Endothelial cell of umbilical vein (primary cell): Measurements from ENCODE around the gene TXNDC12. TPM values are rescaled to one million over a fixed set of nuclear protein-coding genes. Genes with fewer than 3 reads are reported as not detected.
"Not testable (repeated sequence)": the region's sequence is repeated elsewhere in the genome, so short reads cannot be mapped to it uniquely, and the experiment has no call there.

Experiments
- BruUV-seq: library from RNA; stranded (reverse); fragments of 400-500 nt; replicated peaks from 2 replicates; lab custom pipeline; 2021; lab: Mats Ljungman, UMichigan
- CTCF ChIA-PET: fragments of 300-600, 350-600 bp; sonication (Branson Sonifier 250); formaldehyde crosslinking; loops from one replicate; lab custom pipeline; 2021; ENCODE audit warnings: antibody characterized with exemption, inconsistent platforms; lab: Charles Lee
- POLR2A ChIA-PET: fragments of 300-600, 350-600 bp; sonication (Branson Sonifier 250); formaldehyde crosslinking; loops from one replicate; lab custom pipeline; 2021; ENCODE audit warnings: antibody characterized with exemption, inconsistent platforms; lab: Charles Lee
- DNase-seq: peaks from one replicate; pipeline ENCODE4 v3.0.0-alpha.2; 2011; ENCODE audit warnings: low read depth, low spot score
- FAIRE-seq: peaks from 2 replicates; lab custom pipeline; 2011; peaks lifted over from hg19 to GRCh38; lab: Jason Lieb, UNC
- H2AFZ ChIP-seq: 2 replicates; pipeline ENCODE4 v1.6.0; 2012; ENCODE audit warnings: low read depth, low read length, control low read depth, inconsistent platforms
- H3K27ac ChIP-seq: 2 replicates; pipeline ENCODE4 v1.5.1; 2011; ENCODE audit warnings: low read depth, mild to moderate bottlenecking, control low read depth, low read length, moderate library complexity; ENCODE audit not compliant: insufficient read depth
- H3K27me3 ChIP-seq, 2 experiments: 2 replicates each; pipeline versions ENCODE4 v1.6.0 to v1.6.1; 2011; ENCODE audit warnings: low read length in 2 of 2, mixed read lengths in 1 of 2; ENCODE audit not compliant: control insufficient read depth in 2 of 2, insufficient read depth in 2 of 2
- H3K36me3 ChIP-seq, 2 experiments: 2 replicates in 1 of 2; 3 replicates in 1 of 2; pipeline ENCODE4 v1.5.1; 2011; ENCODE audit warnings: low read length in 2 of 2, mild to moderate bottlenecking in 1 of 2, moderate library complexity in 1 of 2; ENCODE audit not compliant: control insufficient read depth in 2 of 2, insufficient read depth in 2 of 2; ENCODE audit errors: extremely low read depth in 1 of 2
- H3K4me1 ChIP-seq: 3 replicates; pipeline ENCODE4 v1.5.1; 2011; ENCODE audit warnings: mild to moderate bottlenecking, low read length; ENCODE audit not compliant: control insufficient read depth, insufficient read depth; ENCODE audit errors: extremely low read depth
- H3K4me2 ChIP-seq: 2 replicates; pipeline ENCODE4 v1.6.1; 2011; ENCODE audit warnings: low read length, control low read depth, mixed read lengths; ENCODE audit not compliant: insufficient read depth
- H3K4me3 ChIP-seq, 3 experiments: fragments of 200-600 bp in 1 of 3; sonication (generic), shearing (Covaris generic) in 1 of 3; replicated peaks in 1 of 3; 2 replicates each; pipeline ENCODE4 v1.5.1; 2011 to 2016; ENCODE audit warnings: control low read depth in 3 of 3, low read length in 3 of 3, mild to moderate bottlenecking in 2 of 3, inconsistent platforms in 1 of 3, low read depth in 1 of 3, moderate library complexity in 1 of 3; ENCODE audit not compliant: insufficient read depth in 1 of 3
- H3K79me2 ChIP-seq: 2 replicates; pipeline ENCODE4 v1.6.0; 2012; ENCODE audit warnings: low read length, inconsistent platforms; ENCODE audit not compliant: control insufficient read depth, insufficient read depth
- H3K9ac ChIP-seq: replicated peaks from 2 replicates; pipeline ENCODE3; 2011; ENCODE audit warnings: low read length, control low read depth; ENCODE audit not compliant: insufficient read depth; ENCODE audit errors: extremely low read depth
- H3K9me1 ChIP-seq: replicated peaks from 3 replicates; pipeline ENCODE4 v1.6.0; 2011; ENCODE audit warnings: mild to moderate bottlenecking, low read length; ENCODE audit not compliant: control insufficient read depth, insufficient read depth; ENCODE audit errors: extremely low read depth
- H3K9me3 ChIP-seq: replicated peaks from 2 replicates; pipeline ENCODE4 v1.5.1; 2012; ENCODE audit warnings: low read length, inconsistent platforms; ENCODE audit not compliant: control insufficient read depth, insufficient read depth
- H4K20me1 ChIP-seq: replicated peaks from 2 replicates; pipeline ENCODE3; 2011; ENCODE audit warnings: mild to moderate bottlenecking, low read length; ENCODE audit not compliant: control insufficient read depth, insufficient read depth; ENCODE audit errors: extremely low read depth
- EZH2 ChIP-seq: IDR thresholded peaks from 2 replicates; pipeline ENCODE4 v1.6.1; 2012; ENCODE audit warnings: borderline replicate concordance, low read depth, mild to moderate bottlenecking, moderate library complexity, low read length, inconsistent platforms; ENCODE audit not compliant: severe bottlenecking
- GATA2 ChIP-seq: IDR thresholded peaks from 2 replicates; pipeline ENCODE4 v1.7.0; 2011; ENCODE audit warnings: low read depth, mild to moderate bottlenecking, moderate library complexity, mixed read lengths, low read length; ENCODE audit not compliant: insufficient read length, insufficient read depth
- JUN ChIP-seq: IDR thresholded peaks from 2 replicates; pipeline ENCODE4 v1.6.1; 2011; ENCODE audit warnings: borderline replicate concordance, low read depth; ENCODE audit not compliant: insufficient read length, insufficient read depth
- MYC ChIP-seq: IDR thresholded peaks from one replicate; pipeline ENCODE4 v1.6.1; 2011; ENCODE audit warnings: mild to moderate bottlenecking, low read depth, low read length
- POLR2AphosphoS5 ChIP-seq: IDR thresholded peaks from 2 replicates; pipeline ENCODE4 v1.6.1; 2012; ENCODE audit warnings: low read depth, mild to moderate bottlenecking, control low read depth, low read length, moderate library complexity; ENCODE audit not compliant: insufficient read depth
- dilution Hi-C: fragments of 300-500 bp; cut with MboI; formaldehyde crosslinking; loops from one replicate; pipeline ENCODE4 v1.15.0; 2019; ENCODE audit warnings: low sequenced_read_pairs; ENCODE audit not compliant: extremely low pct_ligation_motif_present
- intact Hi-C: fragments of 100-400 bp; cut with micrococcal nuclease; formaldehyde crosslinking; loops from one replicate; pipeline ENCODE4 v1.10.0; 2022
- polyA plus RNA-seq, 4 experiments: library from polyadenylated mRNA; depleted of rRNA in 3 of 4; stranded (reverse) in 3 of 4; unstranded in 1 of 4; fragments of >200 nt; gene quantifications; 2 replicates each; pipeline versions ENCODE4 v1.2.1 to v1.2.3, GENCODE V29; 2011 to 2012; ENCODE audit warnings: missing spikeins in 1 of 4
- total RNA-seq: library from RNA; stranded (reverse); gene quantifications from 2 replicates; pipeline ENCODE4 v1.2.3, GENCODE V29; 2021
- TF ChIP-seq, protein P1 (sequence below), 2 donors: IDR thresholded peaks; 1 replicate in 1 of 2; 2 replicates in 1 of 2; pipeline ENCODE4 v1.5.1; 2011; ENCODE audit warnings: low read length in 2 of 2, mild to moderate bottlenecking in 2 of 2, moderate library complexity in 2 of 2, control low read depth in 1 of 2, inconsistent platforms in 1 of 2, low read depth in 1 of 2; ENCODE audit not compliant: insufficient read depth in 1 of 2; ENCODE audit errors: extremely low read depth in 1 of 2

TXNDC12 gene
- total and polyA plus RNA-seq, 2 donors (not counting 3 experiments of a cell fraction or from before 2014, with no cell fraction given): 33.7 to 57.4 TPM

DNA sequence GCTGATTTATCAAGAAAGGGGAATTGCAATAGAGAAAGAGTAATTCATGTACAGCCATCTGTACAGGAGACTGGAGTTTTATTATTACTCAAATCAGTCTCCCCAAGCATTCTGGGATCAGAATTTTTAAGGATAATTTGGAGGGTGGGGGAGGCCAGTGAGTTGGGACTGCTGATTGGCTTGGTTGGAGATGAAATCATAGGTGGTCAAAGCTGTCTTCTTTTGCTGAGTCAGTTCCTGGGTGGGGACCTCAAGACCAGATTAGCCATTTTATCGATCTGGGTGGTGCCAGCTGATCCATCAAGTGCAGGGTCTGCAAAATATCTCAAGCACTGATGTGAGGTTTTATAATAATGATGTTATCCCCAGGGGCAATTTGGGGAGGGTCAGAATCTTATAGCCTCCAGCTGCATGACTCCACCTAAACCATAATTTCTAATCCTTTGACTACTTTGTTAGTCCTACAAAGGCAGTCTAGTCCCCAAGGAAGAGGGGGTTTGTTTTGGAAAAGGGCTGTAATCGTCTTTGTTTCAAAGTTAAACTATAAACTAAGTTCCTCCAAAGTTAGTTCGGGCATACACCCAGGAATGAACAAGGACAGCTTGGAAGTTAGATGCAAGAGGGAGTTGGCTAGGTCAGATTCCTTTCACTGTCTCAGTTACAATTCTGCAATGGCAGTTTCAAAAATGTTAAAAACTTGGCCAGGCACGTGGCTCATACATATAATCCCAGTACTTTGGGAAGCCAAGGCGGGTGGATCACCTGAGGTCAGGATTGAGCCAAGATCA is 47.6 kb downstream of the TXNDC12 start:
- Histone ChIP-seq H3K79me2 (no peaks in the 10 kb centered on the region), H3K9me1 (no peaks in the 10 kb centered on the region), H2AFZ (no peak overlapping the region), H3K4me1 (no peaks in the 10 kb centered on the region), H3K9me3 (no peaks in the 10 kb centered on the region), H3K36me3 (no peaks in the 10 kb centered on the region), H4K20me1 (no peaks in the 10 kb centered on the region), H3K27me3 (peaks cover 2 to 5% of the 10 kb centered on the region in 2 experiments), H3K4me3 (no peak overlapping the region), H3K4me2 (no peak overlapping the region), H3K9ac (no peak overlapping the region), H3K27ac (no peak overlapping the region)
- DNase-seq (no peak), FAIRE-seq (no peak)
- TF ChIP-seq GATA2: no peak
- no peak for TF ChIP-seq POLR2AphosphoS5
- TF ChIP-seq, protein P1, sequence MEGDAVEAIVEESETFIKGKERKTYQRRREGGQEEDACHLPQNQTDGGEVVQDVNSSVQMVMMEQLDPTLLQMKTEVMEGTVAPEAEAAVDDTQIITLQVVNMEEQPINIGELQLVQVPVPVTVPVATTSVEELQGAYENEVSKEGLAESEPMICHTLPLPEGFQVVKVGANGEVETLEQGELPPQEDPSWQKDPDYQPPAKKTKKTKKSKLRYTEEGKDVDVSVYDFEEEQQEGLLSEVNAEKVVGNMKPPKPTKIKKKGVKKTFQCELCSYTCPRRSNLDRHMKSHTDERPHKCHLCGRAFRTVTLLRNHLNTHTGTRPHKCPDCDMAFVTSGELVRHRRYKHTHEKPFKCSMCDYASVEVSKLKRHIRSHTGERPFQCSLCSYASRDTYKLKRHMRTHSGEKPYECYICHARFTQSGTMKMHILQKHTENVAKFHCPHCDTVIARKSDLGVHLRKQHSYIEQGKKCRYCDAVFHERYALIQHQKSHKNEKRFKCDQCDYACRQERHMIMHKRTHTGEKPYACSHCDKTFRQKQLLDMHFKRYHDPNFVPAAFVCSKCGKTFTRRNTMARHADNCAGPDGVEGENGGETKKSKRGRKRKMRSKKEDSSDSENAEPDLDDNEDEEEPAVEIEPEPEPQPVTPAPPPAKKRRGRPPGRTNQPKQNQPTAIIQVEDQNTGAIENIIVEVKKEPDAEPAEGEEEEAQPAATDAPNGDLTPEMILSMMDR (IDR thresholded peaks at IDR 0.05; ENCODE audit: extremely low read depth in 1 of 2, insufficient read depth in 1 of 2, low read depth in 1 of 2, low read length in 2 of 2): no peak
- no peak for TF ChIP-seq JUN
- TF ChIP-seq EZH2: no peak
- no peak for TF ChIP-seq MYC
- dilution Hi-C loops: no loop called here
- ChIA-PET POLR2A (no interaction called here), CTCF (no interaction called here)
- intact Hi-C loops: loop anchor here (10.0 kb wide), 1 partner anchor 193 kb away; no protein-coding TSS in a partner anchor
- no TSS peak for BruUV-seq

GRCh38 chr1:52006081-52006553 is 48.9 kb downstream of the TXNDC12 start:
- H3K9me1 ChIP-seq, H3K4me1 ChIP-seq, H3K4me3 ChIP-seq, POLR2A ChIA-PET, dilution Hi-C loops, H3K9me3 ChIP-seq, H3K27ac ChIP-seq, H3K27me3 ChIP-seq, FAIRE-seq, H4K20me1 ChIP-seq, H2AFZ ChIP-seq, H3K79me2 ChIP-seq, BruUV-seq, H3K36me3 ChIP-seq, H3K4me2 ChIP-seq, H3K9ac ChIP-seq, DNase-seq: not testable (repeated sequence)
- CTCF ChIA-PET: interaction anchor here (2.9 kb wide), 1 partner anchor 109 kb away, joined by 32 read pairs; no protein-coding TSS in a partner anchor
- intact Hi-C loops: loop anchor here (10.0 kb wide), 1 partner anchor 191 kb away; no protein-coding TSS in a partner anchor

DNA sequence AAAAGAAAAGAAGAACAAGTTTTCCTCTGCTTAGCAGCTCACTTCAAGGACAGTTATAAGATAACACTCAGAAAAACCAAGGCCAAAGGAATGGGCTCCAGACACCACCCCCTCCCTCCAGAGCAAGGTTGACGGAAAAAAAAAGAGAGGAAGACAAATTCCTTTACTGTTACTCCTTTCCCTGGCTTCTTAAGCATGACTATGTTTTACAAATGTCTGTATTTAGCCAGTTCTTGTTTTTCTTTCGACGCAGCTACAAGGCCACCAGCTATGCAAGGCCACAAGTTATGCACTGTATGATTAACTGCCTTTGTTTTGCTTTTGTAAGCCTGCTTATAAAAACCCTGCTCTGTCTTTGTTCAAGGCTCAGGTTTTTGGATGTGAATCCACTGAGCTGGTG is 49.4 kb downstream of the TXNDC12 start:
- POLR2A ChIA-PET, H3K79me2 ChIP-seq, H3K27me3 ChIP-seq, H3K4me2 ChIP-seq, H3K4me1 ChIP-seq, BruUV-seq, H3K9ac ChIP-seq, DNase-seq, H3K27ac ChIP-seq, H4K20me1 ChIP-seq, H3K4me3 ChIP-seq, H3K9me1 ChIP-seq, H2AFZ ChIP-seq, dilution Hi-C loops, H3K9me3 ChIP-seq, H3K36me3 ChIP-seq, FAIRE-seq: not testable (repeated sequence)
- intact Hi-C loops: loop anchor here (10.0 kb wide), 1 partner anchor 191 kb away; no protein-coding TSS in a partner anchor
- CTCF ChIA-PET: interaction anchor here (0.7 to 2.9 kb wide), 4 partner anchors 37 to 343 kb away, joined by 3 to 32 read pairs (median 3); no protein-coding TSS in a partner anchor
